Duodenal mucosa (tissue), 2 donors: ENCODE measurements around the gene GSS.
A peak's percentile ranks its signal among the peaks of the same experiment; 100 is the strongest.
"Not testable (repeated sequence)": the region's sequence is repeated elsewhere in the genome, so short reads cannot be mapped to it uniquely, and the experiment has no call there.

Experiments used
- H3K27ac ChIP-seq: one replicate; pipeline ENCODE4 v1.7.0; 2013; ENCODE audit warnings: low read depth, low read length
- H3K27me3 ChIP-seq, 2 donors: one replicate each; pipeline ENCODE4 v1.7.0; 2013; ENCODE audit warnings: low read length in 2 of 2, control low read depth in 1 of 2; ENCODE audit not compliant: insufficient read depth in 2 of 2, control insufficient read depth in 1 of 2
- H3K36me3 ChIP-seq, 2 donors: one replicate each; pipeline ENCODE4 v1.7.0; 2013; ENCODE audit warnings: low read length in 2 of 2, control low read depth in 1 of 2; ENCODE audit not compliant: insufficient read depth in 2 of 2, control insufficient read depth in 1 of 2
- H3K4me1 ChIP-seq, 2 donors: one replicate each; pipeline ENCODE4 v1.7.0; 2013; ENCODE audit warnings: low read length in 2 of 2, control low read depth in 1 of 2; ENCODE audit not compliant: insufficient read depth in 2 of 2, control insufficient read depth in 1 of 2
- H3K4me3 ChIP-seq, 2 donors: one replicate each; pipeline ENCODE4 v1.7.0; 2013; ENCODE audit warnings: low read length in 2 of 2, low read depth in 1 of 2
- H3K9ac ChIP-seq, 2 donors: one replicate each; pipeline ENCODE4 v1.7.0; 2013; ENCODE audit warnings: low read length in 2 of 2, low read depth in 1 of 2
- H3K9me3 ChIP-seq, 2 donors: one replicate each; pipeline ENCODE4 v1.7.0; 2013; ENCODE audit warnings: low read length in 2 of 2, control low read depth in 1 of 2; ENCODE audit not compliant: control insufficient read depth in 1 of 2

Gene GSS

DNA sequence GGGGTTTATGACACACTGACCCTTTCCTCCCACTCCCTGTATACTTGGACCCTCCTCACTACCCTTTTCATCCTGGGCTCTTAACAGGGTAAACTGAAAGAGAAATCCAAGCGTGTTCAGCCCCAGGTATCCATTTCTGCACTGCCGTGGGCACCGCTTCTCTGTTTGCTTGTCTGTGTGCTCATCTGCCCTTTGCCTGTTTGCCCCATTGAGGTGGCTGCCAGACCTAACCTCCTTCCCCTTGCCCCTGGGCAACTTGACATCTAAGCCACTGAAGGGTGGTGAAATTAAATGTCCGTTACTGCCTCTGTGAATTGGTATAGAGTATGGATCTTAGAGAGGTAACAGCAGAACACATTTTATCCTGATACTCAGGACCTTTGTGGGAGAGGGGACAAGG is 40.5 kb downstream of the GSS start:
- H3K27me3 ChIP-seq: no peaks in the 10 kb centered on the region
- peak overlapping the region in 1 of 2 donors; percentile 25 for H3K9ac ChIP-seq
- peaks cover 11 to 45% of the 10 kb centered on the region in 2 donors for H3K36me3 ChIP-seq
- H3K9me3 ChIP-seq: no peaks in the 10 kb centered on the region
- H3K27ac ChIP-seq: no peak overlapping the region
- H3K4me1 ChIP-seq: peaks cover 48 to 58% of the 10 kb centered on the region in 2 donors
- no peak overlapping the region for H3K4me3 ChIP-seq

DNA sequence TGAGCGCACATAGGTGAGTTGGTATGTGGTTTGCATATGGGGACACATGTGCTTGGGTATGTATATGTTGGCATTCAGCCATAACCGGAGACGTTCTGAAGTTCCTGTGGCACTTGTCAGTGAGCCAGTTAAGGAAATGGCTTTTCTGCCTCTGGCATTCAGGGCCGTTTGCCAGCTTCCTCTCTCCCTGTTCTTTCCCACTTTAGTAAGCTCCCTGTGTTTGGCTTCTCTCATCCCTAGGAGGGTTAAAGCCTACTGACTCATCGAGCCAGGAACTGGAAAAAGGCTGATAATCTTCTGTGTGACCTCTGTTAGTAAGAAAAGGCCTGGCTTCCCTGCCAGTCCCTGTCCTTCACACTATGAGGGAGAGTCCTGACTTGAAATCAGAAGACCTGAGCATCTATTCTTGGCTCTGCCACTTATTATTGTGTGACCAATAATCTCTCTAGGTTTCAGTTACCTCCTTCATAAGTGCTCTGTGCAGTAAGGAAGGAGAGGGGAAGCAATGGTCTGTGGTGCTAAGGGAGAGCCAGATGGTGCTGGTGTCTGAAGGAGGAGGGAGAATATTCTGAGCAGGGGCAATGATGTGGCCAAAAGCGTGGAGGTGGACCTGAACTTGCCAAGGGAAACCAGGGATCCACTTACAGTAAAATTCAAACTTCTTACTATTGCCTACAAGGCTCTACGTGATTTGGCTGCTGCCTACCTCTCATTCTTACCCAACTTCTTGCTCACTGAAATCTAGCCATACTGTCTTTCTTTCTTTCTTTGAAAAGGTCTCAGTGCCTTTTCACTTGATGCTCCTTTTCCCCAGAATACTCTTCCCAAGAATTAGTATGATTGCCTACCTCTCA is 47.8 kb downstream of the GSS start:
- Histone ChIP-seq H3K27me3 (no peaks in the 10 kb centered on the region), H3K9ac (peak overlapping the region; percentile 12 to 57), H3K4me1 (peaks cover 31 to 36% of the 10 kb centered on the region in 2 donors), H3K27ac (peak overlapping the region; percentile 48), H3K9me3 (peaks cover 0 to 2% of the 10 kb centered on the region in 2 donors), H3K36me3 (peaks cover 4 to 14% of the 10 kb centered on the region in 2 donors), H3K4me3 (no peak overlapping the region)

DNA sequence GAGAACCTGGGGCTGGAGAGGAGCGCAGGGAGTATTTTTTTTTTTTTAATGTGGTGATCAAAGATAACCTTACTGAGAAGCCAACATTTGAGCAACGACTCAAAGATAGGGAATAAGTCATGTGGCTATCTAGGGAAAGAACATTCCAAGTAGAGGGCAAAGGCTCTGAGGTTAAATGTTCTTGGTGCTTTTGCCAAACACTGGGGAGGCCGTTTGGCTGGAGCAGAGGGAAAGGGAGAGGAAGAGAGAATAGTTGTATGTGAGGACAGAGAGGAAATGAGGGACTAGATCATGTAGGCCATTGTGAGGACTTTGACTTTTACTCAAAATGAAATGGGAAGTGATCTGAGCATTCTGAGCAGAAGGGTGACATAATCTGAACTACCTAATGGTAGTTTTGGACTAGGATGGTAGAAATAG is 51.4 kb downstream of the GSS start:
- peaks cover 0 to 2% of the 10 kb centered on the region in 2 donors for H3K9me3 ChIP-seq
- H3K4me1 ChIP-seq: peaks cover 31% of the 10 kb centered on the region in 2 donors
- H3K27me3 ChIP-seq: no peaks in the 10 kb centered on the region
- no peak overlapping the region for H3K9ac ChIP-seq
- peaks cover 6 to 14% of the 10 kb centered on the region in 2 donors for H3K36me3 ChIP-seq
- H3K4me3 ChIP-seq: no peak overlapping the region
- no peak overlapping the region for H3K27ac ChIP-seq

DNA sequence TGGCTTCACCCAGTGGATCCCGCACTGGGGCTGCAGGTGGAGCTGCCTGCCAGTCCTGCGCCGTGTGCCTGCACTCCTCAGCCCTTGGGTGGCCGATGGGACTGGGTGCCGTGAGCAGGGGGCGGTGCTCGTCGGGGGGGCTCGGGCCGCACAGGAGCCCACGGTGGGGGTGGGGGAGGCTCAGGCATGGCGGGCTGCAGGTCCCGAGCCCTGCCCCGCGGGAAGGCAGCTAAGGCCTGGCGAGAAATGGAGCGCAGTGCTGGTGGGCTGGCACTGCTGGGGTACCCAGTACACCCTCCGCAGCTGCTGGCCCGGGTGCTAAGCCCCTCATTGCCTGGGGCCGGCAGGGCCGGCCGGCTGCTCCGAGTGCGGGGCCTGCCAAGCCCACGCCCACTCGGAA is 56.9 kb downstream of the GSS start:
- H3K4me3 ChIP-seq, H3K36me3 ChIP-seq, H3K27ac ChIP-seq, H3K27me3 ChIP-seq, H3K9ac ChIP-seq, H3K9me3 ChIP-seq: not testable (repeated sequence)
- H3K4me1 ChIP-seq: peaks cover 26 to 28% of the 10 kb centered on the region in 2 donors

DNA sequence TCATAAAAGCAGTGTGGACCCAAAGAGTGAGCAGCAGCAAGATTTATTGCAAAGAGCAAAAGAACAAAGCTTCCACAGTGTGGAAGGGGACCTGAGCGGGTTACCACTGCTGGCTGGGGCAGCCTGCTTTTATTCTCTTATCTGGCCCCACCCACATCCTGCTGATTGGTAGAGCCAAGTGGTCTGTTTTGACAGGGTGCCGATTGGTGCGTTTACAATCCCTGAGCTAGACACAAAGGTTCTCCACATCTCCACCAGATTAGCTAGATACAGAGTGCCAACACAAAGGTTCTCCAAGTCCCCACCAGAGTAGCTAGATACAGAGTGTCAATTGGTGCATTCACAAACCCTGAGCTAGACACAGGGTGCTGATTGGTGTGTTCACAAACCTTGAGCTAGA is 57.5 kb downstream of the GSS start:
- H3K27ac ChIP-seq, H3K27me3 ChIP-seq, H3K36me3 ChIP-seq, H3K4me3 ChIP-seq, H3K9me3 ChIP-seq, H3K9ac ChIP-seq: not testable (repeated sequence)
- peaks cover 20 to 22% of the 10 kb centered on the region in 2 donors for H3K4me1 ChIP-seq

DNA sequence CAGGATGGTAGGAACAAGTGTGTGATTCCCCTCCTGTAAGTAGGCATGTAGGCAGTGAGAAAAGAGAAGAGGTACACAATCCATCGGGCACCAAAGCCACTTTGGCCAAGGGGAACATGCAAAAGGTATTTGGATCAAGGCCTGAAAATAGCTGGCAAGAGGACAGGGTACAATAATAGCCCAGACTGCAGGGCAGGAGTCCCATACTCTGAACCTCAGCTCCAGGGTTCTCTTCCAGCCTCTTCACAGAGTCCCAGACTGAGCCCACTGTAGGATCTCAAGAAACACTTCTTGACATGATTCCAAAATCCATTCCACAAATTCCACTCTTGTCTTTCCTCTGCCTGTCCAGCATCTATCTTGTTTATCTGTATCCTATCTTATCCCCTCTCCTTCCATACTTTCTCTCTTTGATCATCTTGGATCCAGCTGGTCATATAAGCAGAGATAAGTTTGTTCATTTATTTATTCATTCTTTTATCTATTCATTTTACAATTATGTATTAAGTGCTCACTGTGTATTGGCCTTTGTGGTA is 59.5 kb downstream of the GSS start:
- Histone ChIP-seq H3K36me3 (peaks cover 6 to 10% of the 10 kb centered on the region in 2 donors), H3K9ac (no peak overlapping the region), H3K27me3 (no peaks in the 10 kb centered on the region), H3K4me1 (peaks cover 29 to 33% of the 10 kb centered on the region in 2 donors), H3K9me3 (no peaks in the 10 kb centered on the region), H3K27ac (no peak overlapping the region), H3K4me3 (no peak overlapping the region)

DNA sequence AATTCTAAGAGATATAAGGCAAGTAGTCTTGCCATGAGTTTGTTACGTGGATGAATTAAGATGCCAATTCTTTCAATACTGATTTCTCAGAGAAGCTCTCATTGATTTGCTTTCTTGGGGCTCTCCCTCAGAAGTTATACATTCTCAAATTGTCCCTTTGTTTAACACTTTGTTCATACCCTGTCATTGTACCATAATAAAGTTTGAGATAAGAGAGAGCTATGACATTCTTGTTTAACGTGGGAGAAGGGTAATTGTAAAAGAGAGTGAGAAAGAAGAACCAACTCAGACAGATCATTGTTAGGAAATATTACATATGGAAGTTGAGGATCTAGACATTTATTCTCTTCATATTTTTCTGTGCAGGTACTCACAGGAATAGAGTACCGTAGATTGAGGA is 60.1 kb downstream of the GSS start:
- Histone ChIP-seq H3K27ac (no peak overlapping the region), H3K4me1 (peaks cover 29 to 35% of the 10 kb centered on the region in 2 donors), H3K9me3 (no peaks in the 10 kb centered on the region)

DNA sequence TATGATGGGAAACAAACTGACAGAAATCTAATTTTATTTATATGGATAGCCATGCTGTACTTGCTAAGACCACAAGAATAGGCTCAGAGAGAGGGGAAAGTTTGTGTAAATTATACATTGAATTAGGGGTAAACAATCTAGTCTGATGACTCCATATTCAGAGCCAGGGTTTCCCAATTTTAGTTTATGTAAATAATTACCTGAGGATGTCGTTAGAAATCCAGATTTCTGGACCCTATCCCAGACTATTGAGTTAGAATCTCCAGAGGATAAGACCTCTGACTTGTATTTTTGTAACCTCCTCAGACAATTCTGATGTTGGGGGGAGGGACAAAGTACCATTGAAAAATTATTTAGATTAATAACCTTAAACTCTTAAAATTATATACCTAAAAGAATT is 60.9 kb downstream of the GSS start:
- H3K27ac ChIP-seq: no peak overlapping the region
- H3K9me3 ChIP-seq: no peaks in the 10 kb centered on the region
- no peaks in the 10 kb centered on the region for H3K27me3 ChIP-seq
- peaks cover 32 to 40% of the 10 kb centered on the region in 2 donors for H3K4me1 ChIP-seq
- H3K4me3 ChIP-seq: no peak overlapping the region
- H3K9ac ChIP-seq: no peak overlapping the region
- peaks cover 4 to 7% of the 10 kb centered on the region in 2 donors for H3K36me3 ChIP-seq

More for the DNA sequence above, 60.1 kb downstream of the GSS start:
- Histone ChIP-seq H3K4me3 (no peak overlapping the region), H3K9ac (no peak overlapping the region), H3K27me3 (no peaks in the 10 kb centered on the region), H3K36me3 (peaks cover 4 to 7% of the 10 kb centered on the region in 2 donors)

DNA sequence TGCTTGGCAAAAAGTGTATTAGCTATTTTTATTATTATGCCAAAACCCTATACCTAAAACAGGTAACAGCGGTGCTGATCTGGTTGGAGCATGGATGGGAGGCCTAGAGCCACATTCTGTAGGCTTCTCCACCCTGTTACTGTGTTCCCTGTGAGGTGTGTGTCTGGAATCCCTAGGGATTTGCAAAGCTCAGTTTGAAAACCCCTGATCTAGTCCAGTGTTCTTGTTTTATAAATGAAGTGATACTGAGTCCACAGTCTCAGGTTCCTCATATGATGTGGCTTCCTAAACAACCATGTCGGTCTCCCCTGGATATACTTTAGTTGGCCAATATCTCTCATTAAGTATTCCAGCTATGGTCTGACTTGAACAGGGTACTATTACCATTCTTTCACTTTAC is 62.9 kb downstream of the GSS start:
- H3K9me3 ChIP-seq: no peaks in the 10 kb centered on the region
- H3K4me1 ChIP-seq: peaks cover 32 to 40% of the 10 kb centered on the region in 2 donors
- no peaks in the 10 kb centered on the region for H3K27me3 ChIP-seq
- no peak overlapping the region for H3K4me3 ChIP-seq
- H3K36me3 ChIP-seq: peaks cover 5 to 8% of the 10 kb centered on the region in 2 donors
- H3K9ac ChIP-seq: no peak overlapping the region
- no peak overlapping the region for H3K27ac ChIP-seq

DNA sequence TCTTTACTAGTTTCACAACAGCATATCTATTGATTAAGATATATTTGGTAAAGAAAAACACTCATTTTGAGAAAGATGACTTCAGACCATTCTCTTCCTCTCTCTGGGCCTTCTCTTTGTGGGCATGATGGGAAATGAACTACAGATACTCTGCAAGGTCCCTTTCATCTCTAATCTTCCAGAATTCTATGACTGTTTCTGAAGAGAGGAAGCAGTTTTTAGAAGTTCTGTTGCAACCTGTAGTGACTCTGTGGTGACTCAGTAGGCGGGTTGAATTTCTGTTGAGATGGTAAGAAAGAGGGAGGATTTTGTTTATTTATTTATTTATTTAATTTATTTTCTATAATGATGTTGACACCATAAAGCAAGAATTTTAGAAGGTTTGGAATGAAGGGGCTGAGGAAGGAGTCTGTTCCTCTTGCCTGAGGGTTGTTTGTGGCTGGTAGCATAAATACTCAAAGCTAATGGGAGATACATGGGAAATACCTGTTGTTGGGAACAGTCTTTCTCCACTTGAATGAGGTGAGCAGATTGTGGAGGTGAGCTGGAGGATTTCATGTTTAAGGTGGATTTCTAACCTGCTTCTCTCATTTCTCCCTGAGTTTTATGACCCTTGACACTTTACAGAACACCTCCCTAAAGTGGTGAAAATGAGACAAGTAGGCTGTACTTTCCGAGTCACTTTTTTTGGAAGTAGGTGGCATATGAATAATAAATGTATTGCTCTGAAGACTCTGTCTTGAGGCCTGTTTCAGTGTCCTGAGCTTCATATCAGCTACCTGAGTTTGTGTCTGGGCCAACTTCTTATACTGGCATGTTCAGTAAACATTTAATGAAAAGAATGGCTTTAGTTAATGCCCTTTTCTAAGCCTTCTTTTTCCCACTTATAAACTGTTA is 64.2 kb downstream of the GSS start:
- H3K9ac ChIP-seq: no peak overlapping the region
- H3K27me3 ChIP-seq: no peaks in the 10 kb centered on the region
- no peak overlapping the region for H3K27ac ChIP-seq
- H3K36me3 ChIP-seq: peaks cover 8 to 9% of the 10 kb centered on the region in 2 donors
- no peaks in the 10 kb centered on the region for H3K9me3 ChIP-seq
- H3K4me3 ChIP-seq: no peak overlapping the region
- H3K4me1 ChIP-seq: peaks cover 31 to 38% of the 10 kb centered on the region in 2 donors
